Measurements from ENCODE around the gene PDE11A. TPM values are rescaled to one million over a fixed set of nuclear protein-coding genes. Genes with fewer than 3 reads are reported as not detected.

PDE11A gene
- total RNA-seq, 2 experiments from 2014 or later = not detected

GRCh38 chr2:177810906-177811305 lies 261.7 kb downstream of the PDE11A start:
- DNase-seq (no peak), ATAC-seq (ENCODE audit: poor library complexity) (no peak)
- Mint-ChIP-seq H3K4me3 (no peak overlapping the region), H3K36me3 (ENCODE audit: low read depth) (no peaks in the 10 kb centered on the region), H3K27me3 (no peaks in the 10 kb centered on the region), H3K27ac (no peak overlapping the region), H3K9me3 (peaks cover 3% of the 10 kb centered on the region), H3K4me1 (ENCODE audit: low read depth) (no peaks in the 10 kb centered on the region)
- H3K27me3 ChIP-seq (ENCODE audit: control insufficient read depth in 1 of 2, insufficient read depth in 2 of 2, low read length in 2 of 2) = peaks cover 0 to 13% of the 10 kb centered on the region in 2 experiments
- CTCF ChIA-PET = no interaction called here
- no peak overlapping the region for H3K4me3 ChIP-seq (ENCODE audit: low read length)
- POLR2A ChIA-PET = no interaction called here
- no peaks in the 10 kb centered on the region for H3K4me1 ChIP-seq (ENCODE audit: insufficient read depth, low read length)
- intact Hi-C loops (cut with DNase I, micrococcal nuclease) = no loop called here
- H3K9me3 ChIP-seq (ENCODE audit: control insufficient read depth in 1 of 2, insufficient read depth in 1 of 2, low read length in 2 of 2) = peaks cover 0 to 4% of the 10 kb centered on the region in 2 experiments
- H3K27ac ChIP-seq (ENCODE audit: low read depth in 1 of 2, low read length in 2 of 2) = no peak overlapping the region
- no peaks in the 10 kb centered on the region for H3K36me3 ChIP-seq (ENCODE audit: insufficient read depth, low read length)
- no peak for TF ChIP-seq CTCF (IDR thresholded peaks at IDR 0.05)

GRCh38 chr2:177808984-177809809 lies 263.4 kb downstream of the PDE11A start:
- ATAC-seq (ENCODE audit: poor library complexity) (no peak), DNase-seq (no peak)
- Mint-ChIP-seq H3K4me3 (no peak overlapping the region), H3K27ac (no peak overlapping the region), H3K9me3 (peaks cover 3% of the 10 kb centered on the region), H3K4me1 (ENCODE audit: low read depth) (no peaks in the 10 kb centered on the region), H3K27me3 (no peaks in the 10 kb centered on the region), H3K36me3 (ENCODE audit: low read depth) (no peaks in the 10 kb centered on the region)
- peaks cover 0 to 13% of the 10 kb centered on the region in 2 experiments for H3K27me3 ChIP-seq (ENCODE audit: control insufficient read depth in 1 of 2, insufficient read depth in 2 of 2, low read length in 2 of 2)
- no peak overlapping the region for H3K4me3 ChIP-seq (ENCODE audit: low read length)
- no peak overlapping the region for H3K27ac ChIP-seq (ENCODE audit: low read depth in 1 of 2, low read length in 2 of 2)
- H3K4me1 ChIP-seq (ENCODE audit: insufficient read depth, low read length) = no peaks in the 10 kb centered on the region
- no peak for TF ChIP-seq CTCF (IDR thresholded peaks at IDR 0.05)
- intact Hi-C loops (cut with DNase I, micrococcal nuclease) = no loop called here
- peaks cover 0 to 4% of the 10 kb centered on the region in 2 experiments for H3K9me3 ChIP-seq (ENCODE audit: control insufficient read depth in 1 of 2, insufficient read depth in 1 of 2, low read length in 2 of 2)
- ChIA-PET CTCF (interaction anchor here (0.6 to 1.2 kb wide), 2 partner anchors 9 to 1171 kb away, joined by 3 read pairs; no protein-coding TSS in a partner anchor), POLR2A (interaction anchor here (0.6 kb wide), 2 partner anchors 156 to 693 kb away, joined by 3 read pairs; no protein-coding TSS in a partner anchor)
- H3K36me3 ChIP-seq (ENCODE audit: insufficient read depth, low read length) = no peaks in the 10 kb centered on the region

- no peak for TF ChIP-seq CTCF (IDR thresholded peaks at IDR 0.05)
- Histone ChIP-seq H3K36me3 (ENCODE audit: insufficient read depth, low read length) (no peaks in the 10 kb centered on the region), H3K27ac (ENCODE audit: low read depth in 1 of 2, low read length in 2 of 2) (no peak overlapping the region), H3K4me3 (ENCODE audit: low read length) (no peak overlapping the region), H3K27me3 (ENCODE audit: control insufficient read depth in 1 of 2, insufficient read depth in 2 of 2, low read length in 2 of 2) (peaks cover 0 to 6% of the 10 kb centered on the region in 2 experiments), H3K9me3 (ENCODE audit: control insufficient read depth in 1 of 2, insufficient read depth in 1 of 2, low read length in 2 of 2) (peaks cover 0 to 4% of the 10 kb centered on the region in 2 experiments), H3K4me1 (ENCODE audit: insufficient read depth, low read length) (no peaks in the 10 kb centered on the region)
- intact Hi-C loops (cut with DNase I, micrococcal nuclease) = no loop called here
- ATAC-seq (ENCODE audit: poor library complexity) (no peak), DNase-seq (no peak)
- ChIA-PET POLR2A (no interaction called here), CTCF (no interaction called here)
- no peak overlapping the region for H3K27ac Mint-ChIP-seq
- H3K4me3 Mint-ChIP-seq = no peak overlapping the region
- no peaks in the 10 kb centered on the region for H3K4me1 Mint-ChIP-seq (ENCODE audit: low read depth)
- peaks cover 3% of the 10 kb centered on the region for H3K9me3 Mint-ChIP-seq
- H3K27me3 Mint-ChIP-seq = peaks cover 18% of the 10 kb centered on the region
- no peaks in the 10 kb centered on the region for H3K36me3 Mint-ChIP-seq (ENCODE audit: low read depth)
Measured at GRCh38 chr2:177806025-177806424, 266.6 kb downstream of the PDE11A start.
